GM12878 (cell line): Measurements from ENCODE around the gene DNAH17. TPM values are rescaled to one million over a fixed set of nuclear protein-coding genes. Genes with fewer than 3 reads are reported as not detected.

Experiments used
- CBFB ChIP-seq: IDR thresholded peaks from 2 replicates; pipeline ENCODE4 v1.6.1; 2016; ENCODE audit warnings: antibody characterized with exemption, low read depth
- CHD2 ChIP-seq: IDR thresholded peaks from 2 replicates; pipeline ENCODE4 v1.6.1; 2011; ENCODE audit warnings: low read depth, low read length, improper control_type of control experiment, borderline replicate concordance
- CREB1 ChIP-seq: IDR thresholded peaks from 2 replicates; pipeline ENCODE4 v1.6.1; 2012; ENCODE audit warnings: low read depth, mild to moderate bottlenecking, inconsistent platforms
- KDM1A ChIP-seq: fragments of 200-600 bp; sonication (generic); IDR thresholded peaks from 2 replicates; pipeline ENCODE4 v1.6.1; 2016; ENCODE audit warnings: borderline replicate concordance
- MEF2A ChIP-seq: IDR thresholded peaks from 2 replicates; pipeline ENCODE4 v1.6.1; 2011; ENCODE audit warnings: low read depth, mild to moderate bottlenecking, low read length, moderate library complexity; ENCODE audit not compliant: insufficient read depth
- MEF2B ChIP-seq: fragments of 450-650 bp; IDR thresholded peaks from 2 replicates; pipeline ENCODE4 v1.6.1; 2018; ENCODE audit warnings: mild to moderate bottlenecking, moderate library complexity; ENCODE audit not compliant: partially characterized antibody, poor library complexity, severe bottlenecking
- PAX8 ChIP-seq: fragments of 450-650 bp; IDR thresholded peaks from 2 replicates; pipeline ENCODE4 v1.6.1; 2017; ENCODE audit warnings: mild to moderate bottlenecking, moderate library complexity
- TBL1XR1 ChIP-seq: IDR thresholded peaks from 2 replicates; pipeline ENCODE4 v1.6.1; 2012; ENCODE audit warnings: low read depth, low read length, improper control_type of control experiment
- ZNF207 ChIP-seq: fragments of 450-650 bp; IDR thresholded peaks from 2 replicates; pipeline ENCODE4 v1.6.1; 2014; ENCODE audit warnings: antibody characterized with exemption, mild to moderate bottlenecking, borderline replicate concordance
- polyA plus RNA-seq, 11 experiments: library from polyadenylated mRNA; depleted of rRNA in 4 of 11; unstranded in 6 of 11; stranded (reverse) in 5 of 11; fragments of >200 nt; fragmentation: Nextera tagmentation in 4 of 11; fragmentation: Illumina TruSeq in 1 of 11; extraction: Ambion mirVana in 4 of 11; extraction: Trizol in 1 of 11; gene quantifications; 1 replicate in 1 of 11; 2 replicates in 10 of 11; pipeline versions ENCODE4 v1.2.1 to v1.2.3, GENCODE V29; 2011 to 2016; ENCODE audit warnings: inconsistent platforms in 2 of 11, missing spikeins in 2 of 11, low read depth in 1 of 11
- total RNA-seq, 4 experiments: library from RNA; depleted of rRNA in 3 of 4; stranded (reverse); fragments of >200 nt in 3 of 4; fragmentation: Illumina TruSeq in 1 of 4; extraction: Trizol in 1 of 4; gene quantifications; 2 replicates each; pipeline versions ENCODE4 v1.2.1 to v1.2.3, GENCODE V29; 2013 to 2021
- TF ChIP-seq, protein P1 (sequence below): fragments of 450-650 bp; IDR thresholded peaks from 2 replicates; pipeline ENCODE4 v1.6.1; 2017; ENCODE audit warnings: mild to moderate bottlenecking, moderate library complexity
- TF ChIP-seq, protein P2 (sequence below): IDR thresholded peaks from 2 replicates; pipeline ENCODE4 v1.6.1; 2012; ENCODE audit warnings: mild to moderate bottlenecking, low read depth, low read length

DNAH17 gene
- total and polyA plus RNA-seq, 10 of the 15 experiments (the other 5 are each of a cell fraction or from before 2014, with no cell fraction given) = 0.16 to 2.9 (median 0.56) TPM

DNA sequence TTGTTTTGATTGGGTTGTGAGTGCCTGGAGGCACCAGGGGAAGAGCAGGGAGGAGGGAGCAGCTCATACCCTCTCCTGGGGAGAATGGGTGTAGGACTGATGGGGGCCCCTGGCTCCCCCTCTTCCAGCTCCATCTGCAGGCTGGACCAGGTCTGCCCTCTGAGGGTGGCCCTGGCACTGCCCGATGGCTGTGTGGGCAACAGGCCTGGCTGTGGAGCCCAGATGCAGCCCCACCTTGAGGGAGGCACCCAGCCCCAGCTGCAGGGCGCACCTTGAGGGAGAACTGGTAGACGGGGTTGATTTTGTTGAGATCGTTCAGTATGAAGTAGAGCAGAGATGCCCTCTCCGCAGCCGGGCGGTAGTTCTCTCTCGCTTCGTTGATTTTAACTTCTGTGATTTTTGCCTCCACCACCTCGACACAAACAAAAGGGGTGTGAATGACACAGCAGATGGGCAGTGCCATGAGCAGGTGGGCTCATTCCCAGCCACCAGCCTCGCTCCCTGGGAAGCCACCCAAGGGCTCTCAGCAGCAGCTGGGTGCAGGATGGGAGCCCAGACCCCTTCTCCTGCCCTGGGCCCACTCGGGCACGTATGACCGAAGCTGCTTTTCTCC, 127.1 kb downstream of the DNAH17 start (continued):
- TF ChIP-seq, protein P1, sequence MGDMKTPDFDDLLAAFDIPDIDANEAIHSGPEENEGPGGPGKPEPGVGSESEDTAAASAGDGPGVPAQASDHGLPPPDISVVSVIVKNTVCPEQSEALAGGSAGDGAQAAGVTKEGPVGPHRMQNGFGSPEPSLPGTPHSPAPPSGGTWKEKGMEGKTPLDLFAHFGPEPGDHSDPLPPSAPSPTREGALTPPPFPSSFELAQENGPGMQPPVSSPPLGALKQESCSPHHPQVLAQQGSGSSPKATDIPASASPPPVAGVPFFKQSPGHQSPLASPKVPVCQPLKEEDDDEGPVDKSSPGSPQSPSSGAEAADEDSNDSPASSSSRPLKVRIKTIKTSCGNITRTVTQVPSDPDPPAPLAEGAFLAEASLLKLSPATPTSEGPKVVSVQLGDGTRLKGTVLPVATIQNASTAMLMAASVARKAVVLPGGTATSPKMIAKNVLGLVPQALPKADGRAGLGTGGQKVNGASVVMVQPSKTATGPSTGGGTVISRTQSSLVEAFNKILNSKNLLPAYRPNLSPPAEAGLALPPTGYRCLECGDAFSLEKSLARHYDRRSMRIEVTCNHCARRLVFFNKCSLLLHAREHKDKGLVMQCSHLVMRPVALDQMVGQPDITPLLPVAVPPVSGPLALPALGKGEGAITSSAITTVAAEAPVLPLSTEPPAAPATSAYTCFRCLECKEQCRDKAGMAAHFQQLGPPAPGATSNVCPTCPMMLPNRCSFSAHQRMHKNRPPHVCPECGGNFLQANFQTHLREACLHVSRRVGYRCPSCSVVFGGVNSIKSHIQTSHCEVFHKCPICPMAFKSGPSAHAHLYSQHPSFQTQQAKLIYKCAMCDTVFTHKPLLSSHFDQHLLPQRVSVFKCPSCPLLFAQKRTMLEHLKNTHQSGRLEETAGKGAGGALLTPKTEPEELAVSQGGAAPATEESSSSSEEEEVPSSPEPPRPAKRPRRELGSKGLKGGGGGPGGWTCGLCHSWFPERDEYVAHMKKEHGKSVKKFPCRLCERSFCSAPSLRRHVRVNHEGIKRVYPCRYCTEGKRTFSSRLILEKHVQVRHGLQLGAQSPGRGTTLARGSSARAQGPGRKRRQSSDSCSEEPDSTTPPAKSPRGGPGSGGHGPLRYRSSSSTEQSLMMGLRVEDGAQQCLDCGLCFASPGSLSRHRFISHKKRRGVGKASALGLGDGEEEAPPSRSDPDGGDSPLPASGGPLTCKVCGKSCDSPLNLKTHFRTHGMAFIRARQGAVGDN = no peak
- TF ChIP-seq MEF2B (no peak), CBFB (no peak), TBL1XR1 (no peak), PAX8 (no peak), MEF2A (no peak), CHD2 (no peak), ZNF207 (no peak), CREB1 (no peak), KDM1A (no peak)
- TF ChIP-seq, protein P2, sequence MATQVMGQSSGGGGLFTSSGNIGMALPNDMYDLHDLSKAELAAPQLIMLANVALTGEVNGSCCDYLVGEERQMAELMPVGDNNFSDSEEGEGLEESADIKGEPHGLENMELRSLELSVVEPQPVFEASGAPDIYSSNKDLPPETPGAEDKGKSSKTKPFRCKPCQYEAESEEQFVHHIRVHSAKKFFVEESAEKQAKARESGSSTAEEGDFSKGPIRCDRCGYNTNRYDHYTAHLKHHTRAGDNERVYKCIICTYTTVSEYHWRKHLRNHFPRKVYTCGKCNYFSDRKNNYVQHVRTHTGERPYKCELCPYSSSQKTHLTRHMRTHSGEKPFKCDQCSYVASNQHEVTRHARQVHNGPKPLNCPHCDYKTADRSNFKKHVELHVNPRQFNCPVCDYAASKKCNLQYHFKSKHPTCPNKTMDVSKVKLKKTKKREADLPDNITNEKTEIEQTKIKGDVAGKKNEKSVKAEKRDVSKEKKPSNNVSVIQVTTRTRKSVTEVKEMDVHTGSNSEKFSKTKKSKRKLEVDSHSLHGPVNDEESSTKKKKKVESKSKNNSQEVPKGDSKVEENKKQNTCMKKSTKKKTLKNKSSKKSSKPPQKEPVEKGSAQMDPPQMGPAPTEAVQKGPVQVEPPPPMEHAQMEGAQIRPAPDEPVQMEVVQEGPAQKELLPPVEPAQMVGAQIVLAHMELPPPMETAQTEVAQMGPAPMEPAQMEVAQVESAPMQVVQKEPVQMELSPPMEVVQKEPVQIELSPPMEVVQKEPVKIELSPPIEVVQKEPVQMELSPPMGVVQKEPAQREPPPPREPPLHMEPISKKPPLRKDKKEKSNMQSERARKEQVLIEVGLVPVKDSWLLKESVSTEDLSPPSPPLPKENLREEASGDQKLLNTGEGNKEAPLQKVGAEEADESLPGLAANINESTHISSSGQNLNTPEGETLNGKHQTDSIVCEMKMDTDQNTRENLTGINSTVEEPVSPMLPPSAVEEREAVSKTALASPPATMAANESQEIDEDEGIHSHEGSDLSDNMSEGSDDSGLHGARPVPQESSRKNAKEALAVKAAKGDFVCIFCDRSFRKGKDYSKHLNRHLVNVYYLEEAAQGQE = no peak
